ENCODE results near the gene SORCS1.

- TF ChIP-seq JUND (IDR thresholded peaks at IDR 0.05) (no peak), EZH2phosphoT487 (IDR thresholded peaks at IDR 0.05; ENCODE audit: borderline replicate concordance) (no peak), FOSL1 (IDR thresholded peaks at IDR 0.05; ENCODE audit: low read depth) (no peak), CEBPB (IDR thresholded peaks at IDR 0.05; ENCODE audit: low read depth) (no peak), POLR2AphosphoS5 (IDR thresholded peaks at IDR 0.05; ENCODE audit: low read depth, low read length) (no peak), SIN3A (IDR thresholded peaks at IDR 0.05; ENCODE audit: low read depth) (no peak), POLR2A (IDR thresholded peaks at IDR 0.05; ENCODE audit: borderline replicate concordance, extremely low read depth, insufficient read depth, insufficient read length) (no peak)
- TF ChIP-seq, protein P1, sequence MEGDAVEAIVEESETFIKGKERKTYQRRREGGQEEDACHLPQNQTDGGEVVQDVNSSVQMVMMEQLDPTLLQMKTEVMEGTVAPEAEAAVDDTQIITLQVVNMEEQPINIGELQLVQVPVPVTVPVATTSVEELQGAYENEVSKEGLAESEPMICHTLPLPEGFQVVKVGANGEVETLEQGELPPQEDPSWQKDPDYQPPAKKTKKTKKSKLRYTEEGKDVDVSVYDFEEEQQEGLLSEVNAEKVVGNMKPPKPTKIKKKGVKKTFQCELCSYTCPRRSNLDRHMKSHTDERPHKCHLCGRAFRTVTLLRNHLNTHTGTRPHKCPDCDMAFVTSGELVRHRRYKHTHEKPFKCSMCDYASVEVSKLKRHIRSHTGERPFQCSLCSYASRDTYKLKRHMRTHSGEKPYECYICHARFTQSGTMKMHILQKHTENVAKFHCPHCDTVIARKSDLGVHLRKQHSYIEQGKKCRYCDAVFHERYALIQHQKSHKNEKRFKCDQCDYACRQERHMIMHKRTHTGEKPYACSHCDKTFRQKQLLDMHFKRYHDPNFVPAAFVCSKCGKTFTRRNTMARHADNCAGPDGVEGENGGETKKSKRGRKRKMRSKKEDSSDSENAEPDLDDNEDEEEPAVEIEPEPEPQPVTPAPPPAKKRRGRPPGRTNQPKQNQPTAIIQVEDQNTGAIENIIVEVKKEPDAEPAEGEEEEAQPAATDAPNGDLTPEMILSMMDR (IDR thresholded peaks at IDR 0.05 in 2 of 3, conservative IDR thresholded peaks at IDR 0.05 in 1 of 3; ENCODE audit: borderline replicate concordance in 1 of 3, insufficient read depth in 1 of 3, low read depth in 2 of 3, low read length in 2 of 3) = no peak
Observed at GRCh38 chr10:106910666-106911065, 253.8 kb downstream of the SORCS1 start.

All from HCT116 (cell line).